SIG-M5 treated with dmso at 0.1 percent for 504 hours (cell line): ENCODE results near the gene PTER.

Source experiments
- DNase-seq: peaks from one replicate; lab custom pipeline; 2025; ENCODE audit not compliant: unreplicated experiment; lab: John Stamatoyannopoulos, UW

Gene PTER

GRCh38 chr10:16466001-16466400, 29.2 kb downstream of the PTER start:
- no peak for DNase-seq

DNA sequence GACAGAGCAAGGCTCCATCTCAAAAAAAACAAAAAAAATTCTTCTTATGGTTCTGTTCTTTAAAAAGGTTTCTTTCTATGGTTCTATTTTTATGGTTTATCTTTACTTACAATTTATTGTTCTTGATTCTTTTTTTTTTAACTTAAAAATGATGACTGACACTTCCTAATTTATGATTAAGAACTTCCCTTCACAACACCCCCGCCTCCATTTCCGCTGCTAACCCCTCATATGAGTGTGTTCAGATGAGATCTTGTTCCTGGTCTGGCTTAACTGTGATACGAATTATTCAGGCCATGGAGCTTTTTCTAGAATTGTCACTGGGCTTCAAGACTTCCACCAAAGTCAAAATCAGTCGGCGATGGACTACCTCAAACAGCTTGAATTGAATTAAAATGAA, 33.9 kb downstream of the PTER start:
- DNase-seq: no peak

GRCh38 chr10:16472828-16473227, 36.0 kb downstream of the PTER start:
- DNase-seq: no peak

DNA sequence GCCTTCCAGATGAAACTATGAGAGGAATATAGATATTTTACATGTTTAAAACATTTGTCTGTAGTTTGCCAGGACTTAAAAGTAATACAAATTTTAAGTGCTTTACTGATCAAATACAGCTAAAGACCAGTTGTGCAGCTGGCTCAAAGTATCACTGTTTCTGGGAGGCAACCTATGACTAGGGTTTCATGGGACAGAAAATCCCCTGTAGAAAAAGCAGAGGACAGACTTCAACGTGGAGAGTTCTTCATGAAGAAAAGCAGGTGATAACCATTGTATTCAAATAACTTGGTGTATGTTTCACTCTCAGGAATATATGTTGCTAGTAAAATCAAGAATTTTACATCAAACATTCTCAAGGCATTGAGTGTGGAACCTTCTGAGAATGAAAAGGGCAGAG, 40.9 kb downstream of the PTER start:
- DNase-seq: no peak

GRCh38 chr10:16478801-16479200, 42.0 kb downstream of the PTER start:
- no peak for DNase-seq

- DNase-seq: no peak
Observed at GRCh38 chr10:16481052-16481728, 44.4 kb downstream of the PTER start.

DNA sequence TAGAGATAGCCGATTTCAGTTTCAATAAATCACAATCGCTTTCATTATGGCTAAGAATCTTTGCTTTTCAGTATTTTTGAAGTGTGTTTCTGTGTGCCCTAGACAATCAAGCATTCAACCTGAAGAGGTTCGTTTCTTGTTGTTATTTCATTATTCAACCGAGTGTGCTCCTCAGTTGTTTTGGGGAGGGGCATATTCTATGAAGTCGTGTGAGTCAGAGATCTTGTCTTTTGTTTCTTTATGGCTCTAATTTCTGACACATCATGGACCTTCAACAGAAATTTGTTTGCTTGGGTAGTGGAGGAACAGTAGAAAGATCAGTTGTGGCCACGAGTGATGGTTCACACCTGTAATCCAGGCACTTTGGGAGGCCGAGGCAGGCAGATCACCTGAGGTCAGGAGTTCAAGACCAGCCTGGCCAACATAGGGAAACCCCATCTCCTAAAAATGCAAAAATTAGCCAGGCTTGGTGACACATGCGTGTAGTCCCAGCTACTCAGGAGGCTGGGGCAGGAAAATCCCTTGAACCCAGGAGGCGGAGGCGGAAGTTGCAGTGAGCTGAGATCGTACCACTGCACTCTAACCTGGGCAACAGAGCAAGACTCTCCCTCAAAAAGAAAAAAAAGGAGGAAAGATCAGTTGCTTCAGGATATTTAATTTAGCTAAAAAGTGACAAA, 46.6 kb downstream of the PTER start:
- no peak for DNase-seq

DNA sequence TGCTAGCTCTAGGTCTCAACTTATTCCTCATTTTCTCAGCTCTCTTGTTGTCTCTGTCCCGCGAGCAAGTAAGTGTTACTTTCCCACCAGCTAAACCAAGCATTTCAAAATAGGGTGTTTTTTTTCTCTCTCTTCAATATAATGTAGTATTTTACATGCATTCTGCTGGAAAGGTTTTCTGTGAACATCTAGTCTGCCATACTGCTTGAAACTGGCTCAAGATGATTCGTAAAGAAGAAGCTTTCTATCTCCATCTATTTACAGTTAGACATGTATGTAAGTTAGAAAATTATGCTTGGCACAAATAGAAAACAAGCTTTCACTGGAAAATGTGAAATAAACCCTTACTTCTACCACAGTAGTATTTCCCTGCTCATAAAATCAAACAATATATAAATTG, 53.7 kb downstream of the PTER start:
- no peak for DNase-seq

DNA sequence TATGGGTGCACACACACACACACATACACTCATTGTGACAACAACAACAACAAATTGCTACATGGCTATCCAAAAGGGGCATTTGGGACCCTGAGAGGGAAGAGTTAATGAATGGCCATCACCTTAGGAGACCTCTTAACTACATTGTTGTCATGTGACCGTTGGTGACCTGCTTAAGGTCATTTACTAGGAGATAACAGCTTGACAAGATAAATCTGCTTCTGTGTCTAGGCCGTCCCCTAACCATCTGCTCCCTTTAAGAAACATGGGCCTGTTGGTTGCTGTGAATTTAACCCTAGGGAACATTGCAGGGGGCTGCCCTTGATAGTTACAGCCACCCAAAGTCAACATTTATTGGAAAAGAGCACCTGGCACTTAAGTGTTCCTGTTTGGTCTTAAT, 55.1 kb downstream of the PTER start:
- no peak for DNase-seq

GRCh38 chr10:16493884-16494536, 57.2 kb downstream of the PTER start:
- DNase-seq: no peak

GRCh38 chr10:16497911-16498310, 61.1 kb downstream of the PTER start:
- DNase-seq: no peak

GRCh38 chr10:16505161-16505560, 68.4 kb downstream of the PTER start:
- DNase-seq: no peak

GRCh38 chr10:16509996-16510395, 73.2 kb downstream of the PTER start:
- DNase-seq: no peak

DNA sequence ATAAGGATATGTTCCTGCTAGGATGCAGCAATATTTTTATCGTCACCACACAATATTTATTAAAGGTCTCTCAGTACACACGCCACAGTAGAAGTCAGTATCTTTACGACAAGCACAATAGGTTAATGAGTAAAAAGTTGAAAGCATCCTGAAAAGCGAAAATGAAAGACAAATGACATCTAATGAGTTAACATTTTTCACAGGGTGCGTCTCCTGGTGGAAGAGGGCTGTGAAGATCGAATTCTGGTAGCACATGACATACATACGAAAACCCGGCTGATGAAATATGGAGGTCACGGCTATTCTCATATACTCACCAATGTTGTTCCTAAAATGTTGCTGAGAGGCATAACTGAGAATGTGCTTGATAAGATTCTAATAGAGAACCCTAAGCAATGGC, 74.0 kb downstream of the PTER start:
- no peak for DNase-seq

DNA sequence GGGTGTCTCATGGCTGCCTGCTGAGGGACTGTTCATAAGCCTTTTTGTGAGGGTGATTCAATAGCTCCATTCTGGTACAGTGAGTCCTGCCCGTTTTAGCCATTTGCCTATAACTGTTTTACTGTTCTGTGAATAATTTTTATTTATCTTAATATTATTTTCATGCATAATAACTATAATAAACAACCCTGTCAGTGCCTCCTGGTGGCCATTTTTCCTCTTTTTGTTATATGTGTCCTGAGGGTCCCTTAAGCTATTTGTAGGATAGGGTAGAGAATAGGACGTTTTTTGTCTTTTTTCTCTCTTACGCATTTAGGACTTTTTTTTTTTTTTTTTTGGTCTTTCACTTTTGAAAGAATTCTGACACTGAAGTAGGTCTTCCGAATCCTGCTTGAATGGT, 82.0 kb downstream of the PTER start:
- DNase-seq: no peak

DNA sequence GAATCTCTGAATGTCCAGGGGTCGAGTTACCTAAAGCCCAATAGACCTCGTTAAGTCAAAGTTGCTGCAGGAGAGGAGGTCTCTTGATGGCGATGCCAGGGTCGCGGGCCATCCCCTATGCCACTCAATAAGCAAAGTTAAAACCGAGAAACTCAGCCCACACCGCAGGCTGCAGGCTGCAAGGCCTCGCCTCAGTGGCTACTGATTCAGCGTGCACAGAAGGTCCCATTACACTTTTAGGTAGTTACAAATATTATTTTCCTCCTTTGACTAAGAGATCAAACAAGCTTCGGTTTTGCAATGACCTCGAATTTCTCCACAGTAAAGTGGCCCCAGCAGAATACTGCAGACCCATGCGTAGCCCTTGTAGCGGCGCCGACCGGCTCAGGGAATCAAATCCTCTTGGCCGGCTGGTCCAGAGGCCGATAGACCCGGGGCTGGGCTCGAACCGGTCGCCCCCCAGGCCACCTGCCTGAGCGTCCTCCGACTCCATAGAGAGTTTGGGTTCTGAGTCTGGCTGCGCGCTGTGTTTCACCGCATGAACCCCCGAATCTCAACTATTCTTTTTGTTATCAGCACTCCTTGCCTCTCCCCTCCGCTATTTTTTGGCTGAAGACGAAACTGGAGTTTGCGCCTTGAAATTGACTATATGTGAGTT, 82.6 kb downstream of the PTER start:
- no peak for DNase-seq

DNA sequence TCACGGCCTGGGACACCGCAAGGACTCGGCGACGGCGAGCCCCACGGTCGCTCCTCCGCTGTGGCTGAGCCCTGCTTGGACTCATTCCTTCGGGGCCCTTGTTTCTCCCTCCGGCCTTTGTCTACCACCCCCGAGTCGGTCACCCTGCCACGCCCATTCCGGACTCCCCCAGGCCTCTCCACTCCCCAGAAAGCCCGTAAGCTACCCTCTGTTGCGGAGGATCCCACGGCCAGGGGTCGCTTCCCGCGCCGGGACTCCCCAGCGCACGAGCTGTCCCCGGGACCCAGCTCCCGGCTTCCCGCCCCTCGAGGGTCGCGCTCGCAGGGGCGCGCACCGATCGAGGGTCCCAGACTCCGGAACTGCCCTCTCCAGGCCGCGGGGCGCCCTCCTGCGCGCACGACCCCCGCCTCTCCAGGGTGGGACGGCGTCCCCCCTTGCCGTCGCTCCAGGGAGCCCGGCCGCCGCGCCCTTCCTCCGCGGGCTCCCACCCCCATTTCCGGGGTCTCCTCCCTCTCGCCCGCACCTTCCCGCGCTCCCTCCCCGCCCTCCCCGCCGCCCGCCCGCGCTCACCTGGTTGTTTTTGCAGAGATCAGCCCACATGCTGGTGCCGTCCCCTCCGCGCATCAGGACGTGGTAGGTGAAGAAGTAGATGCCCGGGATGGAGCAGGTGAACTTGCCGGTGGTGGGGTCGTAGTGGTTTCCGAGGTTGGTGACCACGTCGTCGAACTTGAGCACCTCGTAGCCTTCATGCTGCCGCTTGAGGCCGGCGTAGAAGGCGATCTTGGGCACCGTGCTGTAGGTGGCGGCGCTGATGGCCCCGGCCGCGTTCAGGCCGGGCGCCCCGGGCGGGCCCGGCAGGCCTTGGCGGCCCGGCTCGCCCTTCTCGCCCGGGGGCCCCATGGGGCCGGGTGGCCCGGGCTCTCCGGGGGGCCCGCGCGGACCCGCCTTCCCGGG, 83.4 kb downstream of the PTER start:
- DNase-seq: no peak

- no peak for DNase-seq
Observed at GRCh38 chr10:16520900-16521299, 84.1 kb downstream of the PTER start.

- DNase-seq: no peak
Observed at GRCh38 chr10:16521311-16522016, 84.7 kb downstream of the PTER start, which contains the start of gene C1QL3. C1QL3 (minus strand) TSS chr10:16521879; CDS start chr10:16521065, 814 bp downstream.

DNA sequence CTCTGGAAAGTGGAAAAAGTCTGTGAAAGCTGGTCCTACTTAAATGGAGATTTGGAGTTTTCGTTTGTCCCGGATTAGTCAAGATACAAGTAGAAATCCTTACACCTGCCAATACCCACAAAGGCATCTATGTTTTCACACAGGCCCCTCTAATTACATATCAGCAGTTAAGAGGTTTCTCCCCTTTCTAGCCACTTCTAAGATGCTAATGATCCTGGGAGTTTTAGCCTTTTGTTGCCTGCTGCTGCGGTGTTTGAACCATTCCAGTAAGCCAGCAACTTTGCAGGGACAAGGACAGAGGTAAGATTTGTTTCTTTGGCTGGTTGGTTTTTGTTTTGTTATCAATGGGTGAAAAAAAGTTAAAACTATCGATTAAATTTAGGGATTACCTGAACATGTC, 90.6 kb downstream of the PTER start:
- DNase-seq: no peak
